Regular cardiac myocyte (primary cell): ENCODE data around the gene DDX47. TPM values are rescaled to one million over a fixed set of nuclear protein-coding genes. Genes with fewer than 3 reads are reported as not detected.

Source experiments
- total RNA-seq: library from RNA; depleted of rRNA; stranded (reverse); fragments of >200 nt; gene quantifications from 2 replicates; pipeline ENCODE4 v1.2.3, GENCODE V29; 2014

The DDX47 gene
- 80.1 and 99.2 TPM in 2 replicates for total RNA-seq

GRCh38 chr12:12813120-12814101 lies at the start of gene DDX47:
TSS of gene DDX47 (plus strand) at chr12:12813346. CDS start at chr12:12813368, 22 bp downstream.

GRCh38 chr12:12784911-12785814 lies 28.0 kb upstream of the DDX47 start, which contains the start of gene APOLD1:
TSS of gene APOLD1 (plus strand) at chr12:12785659. CDS start at chr12:12785692, 33 bp downstream.

Other genes with a start within 250 kb of the DDX47 start
- 29.5 and 46.8 TPM in 2 replicates for gene CREBL2, start 201.5 kb upstream of the DDX47 start, total RNA-seq
- 0.19 and 0.28 TPM in 2 replicates for gene GPR19, start 117.2 kb upstream of the DDX47 start, total RNA-seq
- gene CDKN1B, start 96.0 kb upstream of the DDX47 start, total RNA-seq = 51.0 and 52.0 TPM in 2 replicates
- gene APOLD1, start 27.7 kb upstream of the DDX47 start, total RNA-seq = 56.6 and 77.2 TPM in 2 replicates
- 18.6 and 37.8 TPM in 2 replicates for gene GPRC5A, start 78.2 kb downstream of the DDX47 start, total RNA-seq
- not detected in 2 replicates for gene GPRC5D, start 138.8 kb downstream of the DDX47 start, total RNA-seq
- gene HEBP1, start 186.9 kb downstream of the DDX47 start, total RNA-seq = 10.0 and 15.2 TPM in 2 replicates
- 9.2 and 15.8 TPM in 2 replicates for gene FAM234B, start 231.0 kb downstream of the DDX47 start, total RNA-seq